IPS DF 6.9 (cell line): ENCODE data around the gene INPP5A.
A peak's percentile ranks its signal among the peaks of the same experiment; 100 is the strongest.

ENCODE experiments used
- DNase-seq: peaks from one replicate; pipeline ENCODE4 v3.0.0-alpha.2; 2013; ENCODE audit warnings: low read depth, low spot score
- H3K27ac ChIP-seq: one replicate; pipeline ENCODE4 v1.5.1; 2013; ENCODE audit warnings: low read length, control low read depth
- H3K27me3 ChIP-seq: 2 replicates; pipeline ENCODE4 v1.6.1; 2013; ENCODE audit warnings: mild to moderate bottlenecking, low read length; ENCODE audit not compliant: control insufficient read depth, insufficient read depth
- H3K36me3 ChIP-seq: 2 replicates; pipeline ENCODE4 v1.6.1; 2013; ENCODE audit warnings: low read length; ENCODE audit not compliant: control insufficient read depth, insufficient read depth
- H3K4me1 ChIP-seq: 2 replicates; pipeline ENCODE4 v1.6.1; 2013; ENCODE audit warnings: low read length; ENCODE audit not compliant: control insufficient read depth, insufficient read depth
- H3K4me3 ChIP-seq: 2 replicates; pipeline ENCODE4 v1.5.1; 2013; ENCODE audit warnings: mild to moderate bottlenecking, low read length
- H3K9me3 ChIP-seq: 2 replicates; pipeline ENCODE4 v1.6.1; 2013; ENCODE audit warnings: low read length, inconsistent platforms; ENCODE audit not compliant: control insufficient read depth, insufficient read depth
- WGBS: extraction: QIAGEN DNeasy Blood & Tissue Kit; methylation state at CpG from one replicate; pipeline ENCODE4 v1.1.7; 2013; ENCODE audit warnings: mixed read lengths, missing lambda C conversion rate; ENCODE audit not compliant: insufficient read length, insufficient coverage; 5-methylcytosine and 5-hydroxymethylcytosine counted together

INPP5A gene

DNA sequence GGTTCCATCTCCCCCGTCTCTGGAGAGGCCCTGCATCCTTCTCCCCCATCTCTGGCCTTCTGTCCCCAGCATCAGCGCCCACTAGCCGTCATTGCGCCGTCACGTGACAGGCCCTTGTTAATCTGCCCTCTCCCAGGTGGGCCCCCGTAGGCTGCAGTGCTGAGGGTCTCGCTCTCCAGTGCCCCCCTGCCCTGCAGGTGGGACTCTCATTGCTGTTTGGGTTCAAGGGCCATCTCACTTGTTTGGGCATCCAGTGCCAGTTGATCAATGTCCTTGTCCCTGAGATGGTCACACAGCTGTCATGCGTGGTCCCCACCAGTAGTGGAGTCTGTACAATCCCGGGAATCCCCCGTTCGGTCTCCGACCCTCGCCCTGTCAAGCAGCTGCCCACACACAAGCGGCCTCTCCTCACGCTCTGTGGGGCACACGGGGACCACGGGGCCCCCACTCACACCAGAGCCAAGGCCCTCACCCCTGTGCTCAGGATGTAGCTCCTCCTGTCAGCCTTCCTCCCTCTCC lies 114.0 kb downstream of the INPP5A start:
- H3K36me3 ChIP-seq, result no peaks in the 10 kb centered on the region
- no peaks in the 10 kb centered on the region for H3K9me3 ChIP-seq
- H3K27ac ChIP-seq, result no peak overlapping the region
- no CpG with 5 or more reads among the region's 18 CpGs for WGBS
- H3K4me3 ChIP-seq, result no peak overlapping the region
- H3K27me3 ChIP-seq, result no peaks in the 10 kb centered on the region
- no peak for DNase-seq
- H3K4me1 ChIP-seq, result no peaks in the 10 kb centered on the region

DNA sequence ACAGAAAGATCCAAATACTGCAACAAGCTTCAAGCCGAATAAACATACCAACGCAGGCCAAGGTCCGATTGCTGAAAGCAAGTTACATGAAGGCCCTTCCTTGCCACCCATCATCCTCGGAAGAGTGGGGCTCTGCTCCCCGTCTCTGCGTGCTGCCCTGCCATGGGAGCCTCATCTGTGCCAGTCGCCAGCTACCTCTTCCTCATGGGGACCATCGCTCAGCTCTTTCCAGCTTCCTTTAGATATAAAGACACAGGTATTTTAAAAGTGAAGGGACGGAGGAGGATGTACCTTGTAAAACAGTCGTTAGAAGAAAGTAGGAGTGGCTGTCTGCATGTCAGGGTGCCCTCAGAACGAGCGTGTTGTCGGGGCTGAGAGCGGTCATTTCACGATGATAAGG lies 114.9 kb downstream of the INPP5A start:
- Histone ChIP-seq H3K27me3 (no peaks in the 10 kb centered on the region), H3K4me1 (no peaks in the 10 kb centered on the region; the same call in 1 of the 2 replicates)

DNA sequence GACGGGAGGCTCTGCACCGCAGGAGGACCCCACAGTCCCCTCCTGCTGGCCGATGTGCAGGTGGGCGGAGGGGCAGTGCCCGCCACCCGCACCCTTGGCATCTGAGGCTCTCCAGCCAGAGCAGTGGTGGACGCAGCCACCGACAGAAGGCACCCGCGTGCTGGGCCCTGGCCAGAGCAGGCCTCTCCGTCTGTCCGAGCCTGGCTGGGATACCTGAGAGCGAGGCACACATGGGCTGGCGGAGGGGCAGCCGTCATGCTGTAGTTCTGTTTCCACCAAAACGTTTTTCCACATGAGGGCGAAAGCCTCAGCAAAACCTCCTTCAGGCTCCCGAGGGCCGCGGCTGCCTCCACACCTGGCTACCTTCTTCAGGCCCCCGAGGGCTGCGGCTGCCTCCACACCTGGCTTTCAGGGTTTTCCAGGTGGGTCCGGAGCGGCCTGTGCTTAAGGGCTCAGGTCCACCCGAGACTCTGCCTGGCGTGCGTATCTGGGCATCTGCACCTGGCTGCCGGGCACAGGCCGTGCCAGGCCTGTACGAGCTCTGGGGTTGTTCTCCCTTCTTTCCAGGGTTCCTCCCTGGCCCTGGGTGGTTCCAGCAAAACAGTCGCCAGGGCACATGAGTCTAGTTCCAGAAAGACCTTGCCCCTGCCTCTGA lies 115.5 kb downstream of the INPP5A start:
- WGBS, result no CpG with 5 or more reads among the region's 31 CpGs
- Histone ChIP-seq H3K27ac (no peak overlapping the region), H3K9me3 (no peaks in the 10 kb centered on the region), H3K4me1 (no peaks in the 10 kb centered on the region; the same call in 1 of the 2 replicates), H3K27me3 (no peaks in the 10 kb centered on the region), H3K4me3 (no peak overlapping the region; the same call in 1 of the 2 replicates), H3K36me3 (no peaks in the 10 kb centered on the region)
- DNase-seq, result no peak

More for the DNA sequence above, 114.9 kb downstream of the INPP5A start:
- Histone ChIP-seq H3K4me3 (no peak overlapping the region), H3K27ac (no peak overlapping the region), H3K9me3 (no peaks in the 10 kb centered on the region), H3K36me3 (no peaks in the 10 kb centered on the region)
- no CpG with 5 or more reads among the region's 15 CpGs for WGBS
- no peak for DNase-seq

DNA sequence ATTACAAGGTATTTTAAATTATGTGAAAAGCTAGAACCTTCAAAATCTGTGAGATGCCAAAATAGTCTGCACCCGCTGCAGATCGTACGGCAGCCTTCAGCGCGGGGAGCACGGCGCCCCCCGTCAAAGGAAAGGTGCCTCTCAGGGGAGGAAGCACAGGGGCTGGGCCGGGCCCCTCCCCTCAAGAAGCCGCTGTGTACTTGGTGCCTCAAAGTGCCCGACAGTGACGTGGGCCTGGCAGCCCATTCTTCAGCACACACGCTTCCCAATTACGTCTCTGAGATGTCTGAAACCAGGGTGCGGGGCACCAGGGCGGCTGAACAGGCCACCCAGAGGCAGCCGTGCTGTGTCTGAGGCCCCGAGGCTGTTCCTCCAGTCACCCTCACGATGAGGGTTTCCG lies 116.1 kb downstream of the INPP5A start:
- DNase-seq, result no peak
- no CpG with 5 or more reads among the region's 20 CpGs for WGBS
- Histone ChIP-seq H3K27me3 (no peaks in the 10 kb centered on the region), H3K36me3 (no peaks in the 10 kb centered on the region; the same call in 1 of the 2 replicates), H3K9me3 (no peaks in the 10 kb centered on the region), H3K27ac (no peak overlapping the region), H3K4me3 (no peak overlapping the region), H3K4me1 (no peaks in the 10 kb centered on the region; the same call in 1 of the 2 replicates)

DNA sequence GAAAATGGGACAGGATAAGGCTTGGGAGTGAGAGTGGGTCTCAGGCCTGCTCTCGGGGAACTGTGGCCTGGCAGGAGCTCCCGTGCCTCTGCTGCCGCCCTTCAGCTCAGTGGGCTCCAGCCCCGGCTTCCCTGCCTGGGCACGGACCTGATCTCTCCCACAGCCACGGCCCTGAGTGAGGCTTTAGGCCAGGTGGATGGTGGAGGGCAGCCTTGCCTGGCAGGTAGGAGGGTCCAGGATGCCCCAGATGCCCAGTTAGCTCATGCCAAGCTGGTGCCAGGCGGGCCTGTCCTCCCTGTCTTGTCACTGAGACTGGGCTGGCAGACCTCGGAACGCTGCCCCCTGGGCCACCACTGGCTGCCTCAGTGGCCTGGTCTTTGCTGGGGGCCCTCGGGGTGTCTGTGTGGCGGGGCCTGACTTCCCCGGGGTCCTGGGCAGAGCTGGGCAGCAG lies 116.6 kb downstream of the INPP5A start:
- H3K9me3 ChIP-seq, result no peaks in the 10 kb centered on the region
- H3K4me1 ChIP-seq, result no peaks in the 10 kb centered on the region; the same call in 1 of the 2 replicates
- no peak overlapping the region for H3K27ac ChIP-seq
- no peaks in the 10 kb centered on the region; the same call in 1 of the 2 replicates for H3K36me3 ChIP-seq
- no peak overlapping the region for H3K4me3 ChIP-seq
- no peak for DNase-seq
- H3K27me3 ChIP-seq, result no peaks in the 10 kb centered on the region
- WGBS, result no CpG with 5 or more reads among the region's 12 CpGs

DNA sequence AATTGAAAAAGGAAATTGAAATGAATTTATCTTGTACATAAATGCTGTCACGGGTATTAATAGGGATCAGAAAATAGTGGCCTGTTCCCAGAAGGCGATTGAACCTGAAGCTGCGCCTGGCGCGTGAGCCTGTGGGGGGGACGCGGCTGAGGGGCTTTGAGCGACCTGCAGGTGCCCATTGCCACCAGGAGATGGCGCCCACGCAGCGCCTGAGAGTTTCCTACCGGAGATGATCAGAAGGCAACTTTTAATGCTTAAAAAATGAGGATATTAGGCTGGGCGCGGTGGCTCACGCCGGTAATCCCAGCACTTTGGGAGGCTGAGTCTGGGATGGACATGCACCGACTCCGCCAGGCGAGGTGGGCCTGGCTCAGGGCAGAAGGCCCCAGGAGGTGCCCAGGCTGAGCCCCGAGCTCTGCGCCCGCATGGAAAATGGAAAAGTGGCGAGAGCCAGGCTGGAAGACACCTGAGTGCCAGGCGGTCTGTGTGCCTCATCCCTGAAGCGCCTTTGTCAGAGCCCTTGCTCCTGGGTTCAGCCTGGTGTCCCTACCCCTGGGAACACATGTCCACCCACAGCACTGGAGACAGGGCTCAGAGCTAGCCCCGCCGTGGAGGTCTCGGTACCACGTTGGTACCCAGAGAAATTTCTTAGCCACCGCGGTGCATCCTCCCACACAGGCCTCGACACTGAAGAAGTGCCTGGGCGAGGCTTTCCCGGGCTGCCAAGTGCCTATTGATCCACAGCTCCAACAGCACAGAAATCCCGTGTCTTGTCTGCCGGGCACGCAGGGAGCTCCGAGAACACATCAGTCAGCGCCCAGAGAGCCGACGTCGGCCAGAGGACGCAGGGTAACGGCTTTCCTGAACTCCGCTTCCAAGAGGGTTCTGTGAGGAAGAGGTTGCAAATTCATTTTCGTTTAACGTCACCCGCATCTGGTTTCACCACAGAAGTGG lies 117.4 kb downstream of the INPP5A start:
- Histone ChIP-seq H3K27ac (no peak overlapping the region), H3K4me1 (no peaks in the 10 kb centered on the region; the same call in 1 of the 2 replicates), H3K9me3 (no peaks in the 10 kb centered on the region), H3K27me3 (no peaks in the 10 kb centered on the region), H3K4me3 (no peak overlapping the region), H3K36me3 (no peaks in the 10 kb centered on the region; the same call in 1 of the 2 replicates)
- DNase-seq, result peak; percentile 54
- no CpG with 5 or more reads among the region's 48 CpGs for WGBS

DNA sequence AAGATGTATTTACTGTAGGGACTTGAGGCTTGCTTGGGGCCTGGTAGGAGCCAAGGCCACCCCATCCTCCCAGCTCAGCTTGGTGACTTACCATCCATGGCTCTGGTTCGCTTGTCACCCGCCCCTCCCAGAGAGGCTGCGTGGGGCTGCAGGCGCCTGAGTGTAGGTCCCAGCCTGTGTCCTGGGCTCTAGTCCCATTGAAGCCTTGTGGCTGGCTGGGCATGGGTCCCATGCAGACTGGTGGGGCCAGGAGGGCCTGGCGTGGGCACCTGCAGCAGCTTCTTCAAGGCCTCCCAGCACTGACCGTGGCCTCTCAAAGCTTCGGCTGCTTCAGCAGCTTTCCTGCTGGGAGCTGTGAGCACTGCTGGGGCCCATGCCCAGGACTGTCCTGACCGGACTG lies 118.1 kb downstream of the INPP5A start:
- Histone ChIP-seq H3K27me3 (no peaks in the 10 kb centered on the region), H3K4me1 (no peaks in the 10 kb centered on the region; the same call in 1 of the 2 replicates), H3K27ac (no peak overlapping the region), H3K36me3 (no peaks in the 10 kb centered on the region; the same call in 1 of the 2 replicates), H3K9me3 (no peaks in the 10 kb centered on the region), H3K4me3 (no peak overlapping the region)
- no peak for DNase-seq
- no CpG with 5 or more reads among the region's 8 CpGs for WGBS

DNA sequence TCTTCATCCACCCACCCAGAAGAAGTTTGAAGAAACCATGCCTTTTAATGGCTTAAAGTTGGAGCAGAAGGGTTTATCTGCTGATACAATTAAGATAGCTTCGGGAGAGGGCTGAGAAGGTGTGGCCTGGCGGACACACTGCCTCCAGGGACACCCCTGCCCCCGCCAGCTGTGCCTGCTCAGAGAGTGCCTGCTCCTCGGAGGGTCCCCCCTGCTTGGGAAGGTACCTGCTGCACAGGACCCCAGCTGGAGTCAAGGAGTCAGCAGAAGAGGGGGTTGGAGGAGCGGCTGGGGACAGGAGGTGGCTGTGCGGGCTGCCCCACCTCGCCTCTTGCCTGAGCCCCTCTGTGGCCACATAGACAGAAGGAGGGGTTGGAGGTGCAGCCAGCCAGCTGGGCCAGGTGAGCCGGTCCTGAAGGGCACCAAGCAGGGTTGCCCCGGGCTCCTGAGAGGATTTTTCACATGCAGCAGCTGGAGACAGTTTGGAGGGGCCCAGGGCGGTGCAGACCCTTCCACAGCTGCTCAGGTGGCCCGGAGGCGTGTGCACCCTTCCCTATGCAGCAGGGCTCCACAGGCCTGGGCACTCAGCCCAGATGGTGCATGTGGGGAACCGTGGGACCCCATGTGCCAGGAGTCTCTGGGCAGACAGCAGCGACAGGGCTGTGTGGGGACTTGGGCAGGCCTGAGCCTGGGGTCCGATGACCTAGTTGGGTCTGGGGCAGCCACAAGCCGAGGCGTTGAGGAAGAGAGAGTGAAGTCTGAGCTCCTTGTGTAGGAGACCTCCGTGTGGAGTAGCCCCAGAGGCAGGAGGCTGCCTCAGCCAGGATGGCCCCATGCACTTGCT lies 118.9 kb downstream of the INPP5A start:
- no peaks in the 10 kb centered on the region for H3K9me3 ChIP-seq
- H3K27ac ChIP-seq, result no peak overlapping the region
- H3K4me3 ChIP-seq, result no peak overlapping the region
- H3K27me3 ChIP-seq, result no peaks in the 10 kb centered on the region
- no peaks in the 10 kb centered on the region; the same call in 1 of the 2 replicates for H3K36me3 ChIP-seq
- H3K4me1 ChIP-seq, result no peaks in the 10 kb centered on the region; the same call in 1 of the 2 replicates
- WGBS, result no CpG with 5 or more reads among the region's 18 CpGs
- no peak for DNase-seq

DNA sequence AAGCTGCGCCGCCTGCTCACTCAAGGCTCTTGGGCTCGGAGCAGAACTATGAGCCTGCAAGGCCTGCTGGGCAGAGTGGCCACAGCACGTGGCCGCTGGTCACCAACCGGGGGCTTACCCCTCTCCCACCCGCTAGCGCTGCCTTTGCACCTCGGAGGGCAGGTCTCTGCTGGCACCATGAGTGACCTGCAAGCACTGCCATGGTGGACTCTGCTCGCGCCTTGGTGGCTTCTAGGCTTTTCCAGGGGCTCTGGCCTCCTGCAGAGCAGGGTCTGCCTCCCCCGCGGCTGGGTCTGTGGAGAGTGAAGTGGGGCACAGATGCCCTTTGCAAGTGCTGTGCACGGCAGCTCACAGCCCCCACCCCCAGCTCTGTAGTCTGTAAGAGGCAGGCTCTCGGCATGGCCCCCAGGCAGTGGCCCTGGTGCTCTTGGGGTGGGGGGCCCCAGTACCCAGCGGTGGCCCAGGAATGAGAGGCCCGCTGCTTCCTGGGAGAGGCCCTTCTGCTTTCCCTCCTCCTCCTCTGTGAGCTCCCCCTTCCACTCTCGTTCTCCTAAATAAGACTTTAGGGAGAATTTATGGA lies 119.6 kb downstream of the INPP5A start:
- Histone ChIP-seq H3K9me3 (no peaks in the 10 kb centered on the region), H3K36me3 (no peaks in the 10 kb centered on the region; the same call in 1 of the 2 replicates), H3K4me1 (no peaks in the 10 kb centered on the region; the same call in 1 of the 2 replicates), H3K27me3 (no peaks in the 10 kb centered on the region), H3K27ac (no peak overlapping the region), H3K4me3 (no peak overlapping the region)
- no peak for DNase-seq
- WGBS, result no CpG with 5 or more reads among the region's 18 CpGs
